Spleen (tissue), 7 donors: ENCODE measurements around the gene ITPKC.
A peak's percentile ranks its signal among the peaks of the same experiment; 100 is the strongest.

Experiments used
- POLR2A ChIP-seq, 3 donors: fragments of 450-650 bp; IDR thresholded peaks; one replicate each; pipeline ENCODE4 v1.5.1; 2017; ENCODE audit warnings: antibody characterized with exemption in 3 of 3, mild to moderate bottlenecking in 1 of 3
- POLR2AphosphoS5 ChIP-seq, 3 donors: sonication (generic); formaldehyde crosslinking; IDR thresholded peaks; one replicate each; pipeline ENCODE4 v1.5.1; 2017; ENCODE audit warnings: antibody characterized with exemption in 3 of 3
- TF ChIP-seq, protein P1 (sequence below), 11 experiments: fragments of 200-600 bp in 7 of 11; fragments of 450-650 bp in 4 of 11; sonication (generic) in 4 of 11; IDR thresholded peaks in 8 of 11; conservative IDR thresholded peaks in 3 of 11; 1 replicate in 7 of 11; 2 replicates in 4 of 11; pipeline versions ENCODE4 v1.4.0 to v1.8.0; 2016 to 2021; ENCODE audit warnings: antibody characterized with exemption in 11 of 11, inconsistent platforms in 4 of 11, mild to moderate bottlenecking in 1 of 11
- donor health status: DM: no; HTN: no; CAD: no; lungs with moderate emphysema.
- donor health status: DM: no; HTN: no; CAD: no.
- donor health status: DM: no; HTN: no; CAD: no.

DNA sequence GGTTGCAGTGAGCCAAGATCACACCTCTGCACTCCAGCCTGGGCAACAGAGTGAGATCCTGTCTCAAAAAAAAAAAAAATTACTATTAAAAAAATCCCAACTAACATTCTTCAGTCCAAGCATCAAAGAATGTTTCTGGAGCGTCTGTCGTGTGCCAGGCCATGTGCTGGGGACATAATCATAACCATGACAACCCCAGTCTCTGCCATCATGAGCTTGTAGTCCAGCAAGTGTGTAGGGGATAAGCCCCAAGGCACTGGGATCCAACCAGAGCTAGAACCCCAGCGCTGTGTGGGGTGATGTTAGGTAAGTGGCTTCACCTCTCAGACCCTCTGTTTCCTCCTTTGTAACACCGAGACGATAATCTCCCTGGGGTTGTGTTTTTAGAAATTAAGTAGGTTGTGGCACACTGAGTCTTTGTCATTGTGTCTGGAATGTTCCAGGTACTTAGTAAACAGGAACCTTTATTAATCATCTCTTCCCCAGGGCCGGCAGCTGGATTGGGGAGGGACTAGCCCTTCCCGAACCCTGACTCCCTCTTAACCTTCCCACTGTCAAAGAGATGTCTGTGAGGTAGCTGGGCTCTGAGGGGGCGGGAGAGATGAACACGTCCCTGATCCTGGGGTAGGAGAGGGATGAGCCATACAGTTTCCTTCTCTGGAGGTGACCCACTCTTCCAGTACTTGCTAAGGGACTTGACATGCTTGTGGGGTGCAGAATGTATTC, 5.2 kb downstream of the ITPKC start:
- TF ChIP-seq, protein P1, sequence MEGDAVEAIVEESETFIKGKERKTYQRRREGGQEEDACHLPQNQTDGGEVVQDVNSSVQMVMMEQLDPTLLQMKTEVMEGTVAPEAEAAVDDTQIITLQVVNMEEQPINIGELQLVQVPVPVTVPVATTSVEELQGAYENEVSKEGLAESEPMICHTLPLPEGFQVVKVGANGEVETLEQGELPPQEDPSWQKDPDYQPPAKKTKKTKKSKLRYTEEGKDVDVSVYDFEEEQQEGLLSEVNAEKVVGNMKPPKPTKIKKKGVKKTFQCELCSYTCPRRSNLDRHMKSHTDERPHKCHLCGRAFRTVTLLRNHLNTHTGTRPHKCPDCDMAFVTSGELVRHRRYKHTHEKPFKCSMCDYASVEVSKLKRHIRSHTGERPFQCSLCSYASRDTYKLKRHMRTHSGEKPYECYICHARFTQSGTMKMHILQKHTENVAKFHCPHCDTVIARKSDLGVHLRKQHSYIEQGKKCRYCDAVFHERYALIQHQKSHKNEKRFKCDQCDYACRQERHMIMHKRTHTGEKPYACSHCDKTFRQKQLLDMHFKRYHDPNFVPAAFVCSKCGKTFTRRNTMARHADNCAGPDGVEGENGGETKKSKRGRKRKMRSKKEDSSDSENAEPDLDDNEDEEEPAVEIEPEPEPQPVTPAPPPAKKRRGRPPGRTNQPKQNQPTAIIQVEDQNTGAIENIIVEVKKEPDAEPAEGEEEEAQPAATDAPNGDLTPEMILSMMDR (IDR thresholded peaks at IDR 0.05 in 8 of 11, conservative IDR thresholded peaks at IDR 0.05 in 3 of 11), result no peak
- TF ChIP-seq POLR2AphosphoS5 (IDR thresholded peaks at IDR 0.05) (peak in 1 of 3 donors; percentile 29), POLR2A (IDR thresholded peaks at IDR 0.05) (no peak)
